DOHH2 (cell line): Measurements from ENCODE around the gene ERAS.

ENCODE experiments used
- H3F3A ChIP-seq: fragments of 200-600 bp; sonication (generic), shearing (Covaris generic); 2 replicates; pipeline ENCODE4 v1.6.0; 2016; ENCODE audit warnings: antibody characterized with exemption, mild to moderate bottlenecking; ENCODE audit not compliant: control insufficient read depth, insufficient read depth
- H3K27ac ChIP-seq: fragments of 200-600 bp; sonication (generic); 2 replicates; pipeline ENCODE4 v1.5.1; 2014; ENCODE audit warnings: low read depth, mild to moderate bottlenecking, low read length, moderate library complexity
- H3K27me3 ChIP-seq: fragments of 200-600 bp; sonication (generic); 2 replicates; pipeline ENCODE4 v1.6.1; 2014; ENCODE audit warnings: mild to moderate bottlenecking, low read length, mixed read lengths; ENCODE audit not compliant: control insufficient read depth
- H3K36me3 ChIP-seq: fragments of 200-600 bp; sonication (generic); 2 replicates; pipeline ENCODE4 v1.6.1; 2014; ENCODE audit warnings: mild to moderate bottlenecking, low read length, moderate library complexity, mixed read lengths; ENCODE audit not compliant: control insufficient read depth
- H3K4me1 ChIP-seq: fragments of 200-600 bp; sonication (generic); 2 replicates; pipeline ENCODE4 v1.6.1; 2014; ENCODE audit warnings: mild to moderate bottlenecking, low read length, mixed read lengths; ENCODE audit not compliant: control insufficient read depth
- H3K4me2 ChIP-seq: fragments of 200-600 bp; sonication (generic); 2 replicates; pipeline ENCODE4 v1.6.0; 2014; ENCODE audit warnings: mild to moderate bottlenecking, low read length, moderate library complexity
- H3K4me3 ChIP-seq: fragments of 200-600 bp; sonication (generic); 2 replicates; pipeline ENCODE4 v1.5.1; 2014; ENCODE audit warnings: mild to moderate bottlenecking, low read length, mixed read lengths
- H3K79me2 ChIP-seq: fragments of 200-600 bp; sonication (generic); 2 replicates; pipeline ENCODE4 v1.6.1; 2014; ENCODE audit warnings: mild to moderate bottlenecking, low read length, mixed read lengths; ENCODE audit not compliant: control insufficient read depth
- H3K9me2 ChIP-seq: fragments of 200-600 bp; sonication (generic); replicated peaks from 2 replicates; pipeline ENCODE4 v1.6.1; 2014; ENCODE audit warnings: mild to moderate bottlenecking, low read length, mixed read lengths; ENCODE audit not compliant: control insufficient read depth
- H3K9me3 ChIP-seq: fragments of 200-600 bp; sonication (generic); 2 replicates; pipeline ENCODE4 v1.6.1; 2014; ENCODE audit warnings: antibody characterized with exemption, low read length, mixed read lengths; ENCODE audit not compliant: control insufficient read depth, insufficient read depth
- H4K20me1 ChIP-seq: fragments of 200-600 bp; sonication (generic); 2 replicates; pipeline ENCODE4 v1.6.0; 2014; ENCODE audit warnings: low read depth, mild to moderate bottlenecking, antibody characterized with exemption, low read length, moderate library complexity; ENCODE audit not compliant: control insufficient read depth, insufficient read depth
- CTCF ChIP-seq: fragments of 200-600 bp; sonication (generic); IDR thresholded peaks from one replicate; pipeline ENCODE4 v1.5.1; 2014; ENCODE audit warnings: antibody characterized with exemption, mild to moderate bottlenecking, low read depth, low read length; ENCODE audit not compliant: poor library complexity, severe bottlenecking
- EZH2phosphoT487 ChIP-seq: fragments of 200-600 bp; sonication (generic); IDR thresholded peaks from 2 replicates; pipeline ENCODE4 v1.6.1; 2017; ENCODE audit warnings: borderline replicate concordance, mild to moderate bottlenecking, antibody characterized with exemption, low read length, moderate library complexity, mixed read lengths

ERAS gene

GRCh38 chrX:48786825-48787504, 39.3 kb upstream of the ERAS start:
- Histone ChIP-seq H3K27me3 (no peaks in the 10 kb centered on the region), H3F3A (no peaks in the 10 kb centered on the region), H3K79me2 (no peaks in the 10 kb centered on the region), H3K4me1 (no peaks in the 10 kb centered on the region), H4K20me1 (no peaks in the 10 kb centered on the region), H3K4me3 (no peak overlapping the region), H3K27ac (no peak overlapping the region), H3K9me3 (no peaks in the 10 kb centered on the region), H3K36me3 (no peaks in the 10 kb centered on the region), H3K4me2 (no peak overlapping the region), H3K9me2 (no peaks in the 10 kb centered on the region)
- TF ChIP-seq EZH2phosphoT487 = no peak
- TF ChIP-seq CTCF = no peak

- Histone ChIP-seq H3K79me2 (no peaks in the 10 kb centered on the region), H3K27me3 (no peaks in the 10 kb centered on the region), H3K4me1 (no peaks in the 10 kb centered on the region), H3K4me2 (no peak overlapping the region), H3K36me3 (no peaks in the 10 kb centered on the region), H3K4me3 (no peak overlapping the region), H3K9me2 (no peaks in the 10 kb centered on the region), H3K27ac (no peak overlapping the region), H3F3A (no peaks in the 10 kb centered on the region), H3K9me3 (no peaks in the 10 kb centered on the region), H4K20me1 (no peaks in the 10 kb centered on the region)
- no peak for TF ChIP-seq CTCF
- TF ChIP-seq EZH2phosphoT487 = no peak
Observed at GRCh38 chrX:48787505-48788443, 38.5 kb upstream of the ERAS start.

- Histone ChIP-seq H3K27me3 (no peaks in the 10 kb centered on the region), H3K27ac (no peak overlapping the region), H4K20me1 (no peaks in the 10 kb centered on the region), H3K4me2 (no peak overlapping the region), H3F3A (no peaks in the 10 kb centered on the region), H3K79me2 (no peaks in the 10 kb centered on the region), H3K4me1 (no peaks in the 10 kb centered on the region), H3K9me2 (no peaks in the 10 kb centered on the region), H3K4me3 (no peak overlapping the region), H3K36me3 (no peaks in the 10 kb centered on the region), H3K9me3 (no peaks in the 10 kb centered on the region)
- no peak for TF ChIP-seq CTCF
- no peak for TF ChIP-seq EZH2phosphoT487
Observed at GRCh38 chrX:48789366-48790220, 36.7 kb upstream of the ERAS start.
